ENCODE results near the gene OR6C76. TPM values are rescaled to one million over a fixed set of nuclear protein-coding genes. Genes with fewer than 3 reads are reported as not detected.

OR6C76 gene
- not detected in 2 replicates for total RNA-seq

GRCh38 chr12:55425954-55426353, at the start of gene OR6C76:
OR6C76 (plus strand) TSS chr12:55426254; CDS start chr12:55426254, 0 bp downstream.

GRCh38 chr12:55400229-55400628, 25.8 kb upstream of the OR6C76 start, which contains the start of gene OR6C65:
OR6C65 (plus strand) TSS chr12:55400529; CDS start chr12:55400529, 0 bp downstream.

GRCh38 chr12:55443776-55444175, 17.7 kb downstream of the OR6C76 start, which contains the start of gene OR6C2:
OR6C2 (plus strand) TSS chr12:55444076; CDS start chr12:55452214, 8,138 bp downstream.

GRCh38 chr12:55470088-55470829, 44.2 kb downstream of the OR6C76 start, which contains the start of gene OR6C70:
OR6C70 (minus strand) TSS chr12:55470138; CDS start chr12:55470138, 0 bp downstream.

Other genes starting within 250 kb of the OR6C76 start
- not detected in 2 replicates for gene OR10A7, start 205.2 kb upstream of the OR6C76 start, total RNA-seq
- gene OR6C74, start 181.6 kb upstream of the OR6C76 start, total RNA-seq = not detected in 2 replicates
- gene OR6C6, start 129.7 kb upstream of the OR6C76 start, total RNA-seq = not detected in 2 replicates
- not detected in 2 replicates for gene OR6C1, start 111.9 kb upstream of the OR6C76 start, total RNA-seq
- gene OR6C3, start 95.5 kb upstream of the OR6C76 start, total RNA-seq = not detected in 2 replicates
- gene OR6C75, start 63.3 kb upstream of the OR6C76 start, total RNA-seq = not detected in 2 replicates
- gene OR6C65, start 25.7 kb upstream of the OR6C76 start, total RNA-seq = not detected in 2 replicates
- gene OR6C2, start 17.8 kb downstream of the OR6C76 start, total RNA-seq = not detected in 2 replicates
- not detected in 2 replicates for gene OR6C70, start 43.9 kb downstream of the OR6C76 start, total RNA-seq
- not detected in 2 replicates for gene OR6C68, start 66.1 kb downstream of the OR6C76 start, total RNA-seq
- gene OR6C4, start 123.3 kb downstream of the OR6C76 start, total RNA-seq = not detected in 2 replicates
- not detected in 2 replicates for gene OR2AP1, start 146.2 kb downstream of the OR6C76 start, total RNA-seq
- not detected in 2 replicates for gene OR10P1, start 210.6 kb downstream of the OR6C76 start, total RNA-seq